Prostate gland (tissue), 2 donors: ENCODE results near the gene SIAH2.

Experiments used
- POLR2A ChIP-seq: fragments of 450-650 bp; IDR thresholded peaks from one replicate; pipeline ENCODE4 v1.6.1; 2016; ENCODE audit warnings: antibody characterized with exemption, mild to moderate bottlenecking
- POLR2AphosphoS5 ChIP-seq: sonication (generic); formaldehyde crosslinking; IDR thresholded peaks from one replicate; pipeline ENCODE4 v1.6.1; 2017; ENCODE audit warnings: antibody characterized with exemption
- TF ChIP-seq, protein P1 (sequence below), 4 experiments: fragments of 200-600 bp in 2 of 4; fragments of 450-650 bp in 2 of 4; sonication (generic) in 2 of 4; IDR thresholded peaks; 1 replicate in 3 of 4; 2 replicates in 1 of 4; pipeline ENCODE4 v1.5.1; 2016 to 2019; ENCODE audit warnings: antibody characterized with exemption in 4 of 4, mild to moderate bottlenecking in 2 of 4, moderate library complexity in 2 of 4

DNA sequence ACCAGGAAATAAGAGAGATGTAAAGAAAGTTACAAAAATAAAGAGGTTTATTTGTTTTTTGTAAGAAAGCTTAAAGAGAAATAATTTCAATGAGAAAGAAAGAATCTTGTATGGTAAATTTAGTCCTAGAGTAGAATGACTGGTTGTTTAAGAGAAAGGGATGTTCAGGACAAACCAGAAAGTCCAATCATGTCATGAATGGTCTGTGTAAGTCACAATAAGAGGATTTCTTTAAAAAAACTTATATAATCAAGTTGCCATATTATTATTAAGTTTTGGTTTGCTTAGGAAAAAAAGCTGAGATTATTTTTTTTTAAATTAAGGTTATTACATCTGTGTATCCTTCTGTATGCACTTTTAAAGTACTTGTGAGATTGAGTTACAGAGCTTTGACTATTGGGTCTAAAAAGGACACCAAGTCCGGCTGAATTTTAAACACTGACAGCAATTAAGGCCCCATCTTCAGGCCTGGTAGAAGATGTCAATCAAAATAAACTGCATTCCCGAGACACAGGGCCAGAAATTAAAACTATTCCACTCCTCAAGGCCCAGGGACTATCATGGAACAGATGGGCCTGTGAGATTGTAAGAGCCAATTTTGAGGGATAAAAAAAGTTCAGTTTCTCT is 71.4 kb downstream of the SIAH2 start:
- TF ChIP-seq, protein P1, sequence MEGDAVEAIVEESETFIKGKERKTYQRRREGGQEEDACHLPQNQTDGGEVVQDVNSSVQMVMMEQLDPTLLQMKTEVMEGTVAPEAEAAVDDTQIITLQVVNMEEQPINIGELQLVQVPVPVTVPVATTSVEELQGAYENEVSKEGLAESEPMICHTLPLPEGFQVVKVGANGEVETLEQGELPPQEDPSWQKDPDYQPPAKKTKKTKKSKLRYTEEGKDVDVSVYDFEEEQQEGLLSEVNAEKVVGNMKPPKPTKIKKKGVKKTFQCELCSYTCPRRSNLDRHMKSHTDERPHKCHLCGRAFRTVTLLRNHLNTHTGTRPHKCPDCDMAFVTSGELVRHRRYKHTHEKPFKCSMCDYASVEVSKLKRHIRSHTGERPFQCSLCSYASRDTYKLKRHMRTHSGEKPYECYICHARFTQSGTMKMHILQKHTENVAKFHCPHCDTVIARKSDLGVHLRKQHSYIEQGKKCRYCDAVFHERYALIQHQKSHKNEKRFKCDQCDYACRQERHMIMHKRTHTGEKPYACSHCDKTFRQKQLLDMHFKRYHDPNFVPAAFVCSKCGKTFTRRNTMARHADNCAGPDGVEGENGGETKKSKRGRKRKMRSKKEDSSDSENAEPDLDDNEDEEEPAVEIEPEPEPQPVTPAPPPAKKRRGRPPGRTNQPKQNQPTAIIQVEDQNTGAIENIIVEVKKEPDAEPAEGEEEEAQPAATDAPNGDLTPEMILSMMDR (IDR thresholded peaks at IDR 0.05): no peak
- no peak for TF ChIP-seq POLR2A
- TF ChIP-seq POLR2AphosphoS5: no peak
